Psoas muscle (tissue), 8 donors: ENCODE data around the gene RMDN2. TPM values are rescaled to one million over a fixed set of nuclear protein-coding genes. Genes with fewer than 3 reads are reported as not detected.

Experiments
- ATAC-seq, 4 donors: fragments of 200-7000 bp; cut with Tn5 transposase; one replicate each; pipeline ENCODE4 v1.9.1; 2020; ENCODE audit warnings: moderate library complexity in 3 of 4, mild to moderate bottlenecking in 2 of 4
- DNase-seq, 2 donors: peaks; one replicate each; pipeline ENCODE4 v3.0.0-alpha.2; 2020
- H3K27ac ChIP-seq: fragments of 200-600 bp; one replicate; pipeline ENCODE4 v1.8.0; 2022
- H3K27me3 ChIP-seq, 3 donors: fragments of 200-600 bp in 1 of 3; one replicate each; pipeline versions ENCODE4 v1.6.1 to v1.8.0; 2013 to 2022; ENCODE audit warnings: low read length in 2 of 3, mild to moderate bottlenecking in 2 of 3, moderate library complexity in 1 of 3; ENCODE audit not compliant: insufficient read depth in 3 of 3
- H3K36me3 ChIP-seq, 2 donors: fragments of 200-600 bp in 1 of 2; one replicate each; pipeline versions ENCODE4 v1.6.1 to v1.8.0; 2013 to 2022; ENCODE audit warnings: low read depth in 1 of 2, mild to moderate bottlenecking in 1 of 2, moderate library complexity in 1 of 2; ENCODE audit not compliant: insufficient read depth in 1 of 2
- H3K4me1 ChIP-seq: fragments of 200-600 bp; one replicate; pipeline ENCODE4 v1.8.0; 2022
- H3K4me3 ChIP-seq: fragments of 200-600 bp; one replicate; pipeline ENCODE4 v1.8.0; 2022; ENCODE audit warnings: mild to moderate bottlenecking
- H3K9me3 ChIP-seq: fragments of 200-600 bp; one replicate; pipeline ENCODE4 v1.8.0; 2022
- CTCF ChIP-seq: fragments of 200-600 bp; IDR thresholded peaks from one replicate; pipeline ENCODE4 v1.8.0; 2022; ENCODE audit warnings: antibody characterized with exemption
- WGBS, 3 donors: extraction: QIAGEN DNeasy Blood & Tissue Kit; methylation state at CpG; one replicate each; pipeline versions ENCODE4 v1.1.6 to v1.1.7; 2013; 5-methylcytosine and 5-hydroxymethylcytosine counted together
- intact Hi-C, 2 donors: fragments of 100-400 bp; cut with DNase I; formaldehyde crosslinking; loops; one replicate each; pipeline versions ENCODE4 v1.11.0 to v1.14.2; 2022
- polyA plus RNA-seq, 3 donors: library from polyadenylated mRNA; stranded (reverse); fragments of 200-250 nt; gene quantifications; one replicate each; pipeline ENCODE4 v1.2.3, GENCODE V29; 2013
- total RNA-seq, 4 donors: library from RNA; stranded (reverse); fragmentation: NEBNext Ultra II Directional in 2 of 4; extraction: Animal tissue kit (Norgen Biotek cat#: 25700) in 2 of 4; gene quantifications; one replicate each; pipeline versions ENCODE4 v1.2.1 to v1.2.4, GENCODE V29; 2021 to 2023
- donor health status: healthy with polysubstance abuse.
- donor health status: DM: no; HTN: no; CAD: no; lungs with moderate emphysema.
- donor health status: Bipolar disorder and iron deficiency.
- donor health status: healthy.
- donor health status: DM: yes; HTN: yes; CAD: no.
- donor health status: DM: no; HTN: no; CAD: no.
- donor health status: DM: no; HTN: no; CAD: no.
- donor health status: DM: yes; HTN: yes; CAD: no.

The RMDN2 gene
- total and polyA plus RNA-seq, 7 donors = 2.1 to 5.5 (median 3.5) TPM

GRCh38 chr2:37907501-37908225, 17.4 kb upstream of the RMDN2 start:
- Histone ChIP-seq H3K27me3 (no peaks in the 10 kb centered on the region), H3K27ac (no peak overlapping the region), H3K9me3 (no peaks in the 10 kb centered on the region), H3K4me1 (no peaks in the 10 kb centered on the region), H3K36me3 (no peaks in the 10 kb centered on the region), H3K4me3 (no peak overlapping the region)
- no peak for TF ChIP-seq CTCF
- DNase-seq (no peak), ATAC-seq (no peak)
- WGBS, 3 donors = 56 to 62% (median 61%) methylated on average over 4 to 5 of the region's 5 CpGs
- intact Hi-C loops = no loop called here

- peaks cover 2% of the 10 kb centered on the region for H3K4me1 ChIP-seq
- no peak overlapping the region for H3K27ac ChIP-seq
- ATAC-seq (no peak), DNase-seq (no peak)
- no peaks in the 10 kb centered on the region for H3K27me3 ChIP-seq
- no peak for TF ChIP-seq CTCF
- intact Hi-C loops = no loop called here
- 81 to 85% (median 82%) methylated on average over 4 of the region's 4 CpGs for WGBS, 3 donors
- no peak overlapping the region for H3K4me3 ChIP-seq
- no peaks in the 10 kb centered on the region for H3K36me3 ChIP-seq
- H3K9me3 ChIP-seq = no peaks in the 10 kb centered on the region
These were observed 13.7 kb upstream of the RMDN2 start for GRCh38 chr2:37911296-37911873.

DNA sequence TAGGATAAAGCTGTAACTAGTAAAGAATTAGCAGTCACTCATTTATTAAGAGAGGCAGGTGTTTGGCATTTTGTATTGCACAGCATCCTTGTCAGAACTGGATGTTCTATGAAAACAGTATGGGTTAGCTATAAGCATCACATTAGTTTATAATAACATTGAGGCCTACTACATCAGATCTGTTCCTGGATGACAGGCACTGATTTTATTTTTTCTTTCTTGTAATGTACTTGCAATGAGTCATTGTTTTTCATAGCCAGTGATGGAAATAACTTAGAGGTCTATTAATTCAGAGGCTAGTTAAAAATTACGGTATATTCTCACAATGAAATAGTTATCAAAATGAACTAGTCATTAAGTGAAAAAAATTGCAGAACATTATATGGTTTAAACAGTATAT, 13.0 kb upstream of the RMDN2 start:
- H3K4me3 ChIP-seq = no peak overlapping the region
- no peaks in the 10 kb centered on the region for H3K27me3 ChIP-seq
- 59 to 95% (median 73%) methylated on average over 1 of the region's 1 CpG for WGBS, 3 donors
- ATAC-seq (no peak), DNase-seq (no peak)
- no peaks in the 10 kb centered on the region for H3K36me3 ChIP-seq
- intact Hi-C loops = no loop called here
- no peaks in the 10 kb centered on the region for H3K9me3 ChIP-seq
- peaks cover 8% of the 10 kb centered on the region for H3K4me1 ChIP-seq
- TF ChIP-seq CTCF = no peak
- H3K27ac ChIP-seq = no peak overlapping the region

- no peak for DNase-seq
- H3K4me3 ChIP-seq = no peak overlapping the region
- H3K9me3 ChIP-seq = no peaks in the 10 kb centered on the region
- 93 to 96% (median 95%) methylated on average over 2 of the region's 2 CpGs for WGBS, 3 donors
- H3K4me1 ChIP-seq = peaks cover 9% of the 10 kb centered on the region
- H3K27ac ChIP-seq = no peak overlapping the region
- intact Hi-C loops = no loop called here
- no peaks in the 10 kb centered on the region for H3K27me3 ChIP-seq
- TF ChIP-seq CTCF = no peak
- no peaks in the 10 kb centered on the region for H3K36me3 ChIP-seq
- ATAC-seq = no peak
These were observed 12.5 kb upstream of the RMDN2 start for GRCh38 chr2:37912616-37913015.
